ENCODE data around the gene EMC1. TPM values are rescaled to one million over a fixed set of nuclear protein-coding genes. Genes with fewer than 3 reads are reported as not detected.

Gene EMC1
- total RNA-seq, 1 donor from 2014 or later, result 28.0 TPM

DNA sequence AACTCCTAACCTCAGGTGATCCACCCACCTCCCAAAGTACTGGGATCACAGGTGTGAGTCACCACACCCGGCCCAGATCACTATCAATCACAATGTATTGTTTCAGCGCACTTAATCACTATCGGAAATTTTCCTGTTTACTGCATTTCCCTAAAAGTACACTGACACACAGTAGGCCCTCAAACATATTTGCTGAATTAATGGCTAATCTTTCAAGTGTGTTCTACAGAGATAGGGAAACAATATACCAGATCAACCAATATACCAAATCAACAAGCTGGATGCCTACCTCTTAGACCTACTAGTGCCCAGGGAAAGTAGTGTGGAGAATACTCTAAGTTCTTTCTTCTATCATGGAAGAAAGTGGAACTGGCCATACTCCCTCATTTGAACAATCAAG is 58.3 kb downstream of the EMC1 start:
- DNase-seq (ENCODE audit: extremely low spot score in 2 of 2), result no peak
- no peak for TF ChIP-seq POLR2A (IDR thresholded peaks at IDR 0.05)
- no peak for TF ChIP-seq POLR2AphosphoS5 (IDR thresholded peaks at IDR 0.05; ENCODE audit: insufficient read depth in 1 of 2, low read depth in 1 of 2)
- TF ChIP-seq, protein P1, sequence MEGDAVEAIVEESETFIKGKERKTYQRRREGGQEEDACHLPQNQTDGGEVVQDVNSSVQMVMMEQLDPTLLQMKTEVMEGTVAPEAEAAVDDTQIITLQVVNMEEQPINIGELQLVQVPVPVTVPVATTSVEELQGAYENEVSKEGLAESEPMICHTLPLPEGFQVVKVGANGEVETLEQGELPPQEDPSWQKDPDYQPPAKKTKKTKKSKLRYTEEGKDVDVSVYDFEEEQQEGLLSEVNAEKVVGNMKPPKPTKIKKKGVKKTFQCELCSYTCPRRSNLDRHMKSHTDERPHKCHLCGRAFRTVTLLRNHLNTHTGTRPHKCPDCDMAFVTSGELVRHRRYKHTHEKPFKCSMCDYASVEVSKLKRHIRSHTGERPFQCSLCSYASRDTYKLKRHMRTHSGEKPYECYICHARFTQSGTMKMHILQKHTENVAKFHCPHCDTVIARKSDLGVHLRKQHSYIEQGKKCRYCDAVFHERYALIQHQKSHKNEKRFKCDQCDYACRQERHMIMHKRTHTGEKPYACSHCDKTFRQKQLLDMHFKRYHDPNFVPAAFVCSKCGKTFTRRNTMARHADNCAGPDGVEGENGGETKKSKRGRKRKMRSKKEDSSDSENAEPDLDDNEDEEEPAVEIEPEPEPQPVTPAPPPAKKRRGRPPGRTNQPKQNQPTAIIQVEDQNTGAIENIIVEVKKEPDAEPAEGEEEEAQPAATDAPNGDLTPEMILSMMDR (IDR thresholded peaks at IDR 0.05), result no peak
- intact Hi-C loops (cut with DNase I), result no loop called here

DNA sequence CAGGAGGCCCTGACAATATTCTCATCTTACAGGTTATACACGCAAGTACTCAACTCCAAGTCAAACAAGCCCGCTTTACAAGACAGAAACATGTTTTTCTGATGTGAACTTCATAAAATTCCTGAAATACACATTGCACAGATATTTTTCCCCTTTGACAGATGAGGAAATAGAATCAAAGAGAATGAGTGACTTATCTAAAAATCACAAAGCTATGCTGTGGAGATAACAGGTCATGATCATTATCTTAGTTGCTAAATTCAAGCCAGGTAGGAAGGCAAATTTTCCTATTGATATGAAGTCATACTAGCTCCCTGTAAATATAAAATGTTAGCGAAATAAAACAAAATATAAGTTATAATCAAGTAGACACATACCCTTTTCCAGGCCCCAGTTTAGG is 59.5 kb downstream of the EMC1 start:
- no peak for DNase-seq (ENCODE audit: extremely low spot score in 2 of 2)
- Histone ChIP-seq H3K4me3 (no peak overlapping the region), H3K27me3 (no peaks in the 10 kb centered on the region), H3K27ac (no peak overlapping the region), H3K36me3 (peaks cover 0 to 72% of the 10 kb centered on the region in 2 donors), H3K4me1 (no peaks in the 10 kb centered on the region), H3K9me3 (no peaks in the 10 kb centered on the region)
- TF ChIP-seq, protein P1 (IDR thresholded peaks at IDR 0.05), result no peak
- TF ChIP-seq POLR2A (IDR thresholded peaks at IDR 0.05) (no peak), POLR2AphosphoS5 (IDR thresholded peaks at IDR 0.05; ENCODE audit: insufficient read depth in 1 of 2, low read depth in 1 of 2) (no peak)
- intact Hi-C loops (cut with DNase I), result no loop called here

More for the DNA sequence above, 58.3 kb downstream of the EMC1 start:
- no peak overlapping the region for H3K27ac ChIP-seq
- H3K4me1 ChIP-seq, result no peaks in the 10 kb centered on the region
- peaks cover 0 to 78% of the 10 kb centered on the region in 2 donors for H3K36me3 ChIP-seq
- no peaks in the 10 kb centered on the region for H3K27me3 ChIP-seq
- H3K9me3 ChIP-seq, result no peaks in the 10 kb centered on the region
- H3K4me3 ChIP-seq, result no peak overlapping the region

DNA sequence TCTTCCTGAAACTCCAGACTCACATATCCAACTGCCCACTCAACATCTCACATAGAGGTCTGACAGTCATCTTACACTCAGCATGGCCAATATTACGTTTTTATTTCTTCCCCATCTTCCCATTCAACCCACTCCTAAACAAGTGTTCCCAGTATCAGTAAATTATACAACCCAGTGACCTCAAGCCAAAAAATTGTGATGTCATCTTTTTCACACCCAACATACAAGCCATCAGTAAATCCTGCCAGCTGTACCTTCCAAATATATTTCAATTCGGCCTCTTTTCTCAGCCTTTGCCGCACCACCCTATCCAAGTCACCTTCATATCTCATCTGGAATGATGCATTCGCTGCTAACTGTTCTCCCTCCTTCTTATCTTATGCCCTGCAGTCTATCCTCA is 60.9 kb downstream of the EMC1 start:
- no peak for DNase-seq (ENCODE audit: extremely low spot score in 2 of 2)
- H3K27ac ChIP-seq, result no peak overlapping the region
- no peaks in the 10 kb centered on the region for H3K27me3 ChIP-seq
- intact Hi-C loops (cut with DNase I), result no loop called here
- no peaks in the 10 kb centered on the region for H3K4me1 ChIP-seq
- H3K4me3 ChIP-seq, result no peak overlapping the region
- TF ChIP-seq, protein P1 (IDR thresholded peaks at IDR 0.05), result no peak
- TF ChIP-seq POLR2AphosphoS5 (IDR thresholded peaks at IDR 0.05; ENCODE audit: insufficient read depth in 1 of 2, low read depth in 1 of 2) (no peak), POLR2A (IDR thresholded peaks at IDR 0.05) (no peak)
- no peaks in the 10 kb centered on the region for H3K9me3 ChIP-seq
- peaks cover 0 to 76% of the 10 kb centered on the region in 2 donors for H3K36me3 ChIP-seq

DNA sequence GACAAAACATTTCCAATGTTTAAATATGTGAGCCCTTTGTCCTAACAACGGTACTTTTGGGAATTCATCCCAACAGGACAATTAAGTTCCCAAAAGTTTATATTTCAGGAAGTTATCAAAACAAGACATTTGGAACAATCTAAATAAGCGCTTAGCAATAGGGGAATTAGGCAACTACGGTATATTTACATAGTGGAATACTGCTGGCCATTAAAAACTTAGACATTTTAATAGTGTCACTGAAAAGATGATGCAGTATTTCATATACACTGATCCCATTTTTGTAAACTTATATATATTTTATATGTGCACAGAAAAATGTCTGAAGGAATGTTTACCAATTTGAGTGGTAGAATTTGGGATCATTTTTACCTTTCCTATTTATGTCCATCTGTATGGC is 62.1 kb downstream of the EMC1 start:
- Histone ChIP-seq H3K4me1 (no peaks in the 10 kb centered on the region), H3K27me3 (no peaks in the 10 kb centered on the region), H3K4me3 (no peak overlapping the region), H3K9me3 (no peaks in the 10 kb centered on the region), H3K36me3 (peaks cover 0 to 82% of the 10 kb centered on the region in 2 donors), H3K27ac (no peak overlapping the region)
- intact Hi-C loops (cut with DNase I), result no loop called here
- no peak for DNase-seq (ENCODE audit: extremely low spot score in 2 of 2)
- TF ChIP-seq, protein P1 (IDR thresholded peaks at IDR 0.05), result no peak
- no peak for TF ChIP-seq POLR2AphosphoS5 (IDR thresholded peaks at IDR 0.05; ENCODE audit: insufficient read depth in 1 of 2, low read depth in 1 of 2)
- no peak for TF ChIP-seq POLR2A (IDR thresholded peaks at IDR 0.05)

DNA sequence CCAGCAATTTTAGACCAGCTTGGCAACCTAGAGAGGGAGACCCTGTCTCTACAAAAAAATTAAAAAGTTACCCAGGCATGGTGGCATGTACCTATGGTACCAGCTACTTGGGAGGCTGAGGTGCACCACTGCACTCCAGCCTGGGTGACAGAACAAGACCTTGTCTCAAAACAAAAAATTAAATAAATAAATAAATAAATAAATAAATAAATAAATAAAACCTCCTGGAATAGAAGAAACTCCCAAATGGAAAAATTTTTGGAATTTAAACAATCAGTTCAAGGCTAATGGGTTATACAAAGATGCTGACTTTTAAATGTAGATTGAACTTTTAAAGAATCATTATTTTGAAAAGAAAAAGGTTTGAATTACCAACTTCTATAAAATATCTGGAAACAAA is 63.5 kb downstream of the EMC1 start:
- Histone ChIP-seq H3K4me1 (no peaks in the 10 kb centered on the region), H3K36me3 (peaks cover 0 to 82% of the 10 kb centered on the region in 2 donors), H3K27me3 (no peaks in the 10 kb centered on the region), H3K4me3 (no peak overlapping the region), H3K9me3 (no peaks in the 10 kb centered on the region), H3K27ac (no peak overlapping the region)
- intact Hi-C loops (cut with DNase I), result no loop called here
- TF ChIP-seq, protein P1 (IDR thresholded peaks at IDR 0.05), result no peak
- TF ChIP-seq POLR2A (IDR thresholded peaks at IDR 0.05) (no peak), POLR2AphosphoS5 (IDR thresholded peaks at IDR 0.05; ENCODE audit: insufficient read depth in 1 of 2, low read depth in 1 of 2) (no peak)
- no peak for DNase-seq (ENCODE audit: extremely low spot score in 2 of 2)
